GDM1 (cell line): Measurements from ENCODE around the gene CHST13.

Experiments
- DNase-seq: peaks from one replicate; lab custom pipeline; 2025; lab: John Stamatoyannopoulos, UW

The CHST13 gene

GRCh38 chr3:126509597-126510307 lies 14.2 kb upstream of the CHST13 start:
- no peak for DNase-seq

GRCh38 chr3:126510308-126510910 lies 13.5 kb upstream of the CHST13 start:
- DNase-seq: no peak

GRCh38 chr3:126511291-126511690 lies 12.7 kb upstream of the CHST13 start:
- no peak for DNase-seq

- no peak for DNase-seq
Measured at GRCh38 chr3:126512026-126512425, 11.9 kb upstream of the CHST13 start.

GRCh38 chr3:126512916-126513650 lies 10.9 kb upstream of the CHST13 start:
- no peak for DNase-seq

- no peak for DNase-seq
Measured at GRCh38 chr3:126514161-126514560, 9.8 kb upstream of the CHST13 start.

GRCh38 chr3:126515066-126515706 lies 8.8 kb upstream of the CHST13 start:
- DNase-seq: no peak

GRCh38 chr3:126516152-126516935 lies 7.6 kb upstream of the CHST13 start:
- DNase-seq: no peak

GRCh38 chr3:126516936-126517290 lies 7.0 kb upstream of the CHST13 start:
- no peak for DNase-seq

GRCh38 chr3:126517291-126517951 lies 6.5 kb upstream of the CHST13 start, which contains the start of gene UROC1:
UROC1 (minus strand) TSS chr3:126517773; CDS start chr3:126517719, 54 bp downstream.
- no peak for DNase-seq

- no peak for DNase-seq
Measured at GRCh38 chr3:126517986-126518778, 5.8 kb upstream of the CHST13 start.

GRCh38 chr3:126518779-126519177 lies 5.2 kb upstream of the CHST13 start:
- DNase-seq: no peak

- DNase-seq: no peak
Measured at GRCh38 chr3:126519506-126520455, 4.2 kb upstream of the CHST13 start.

GRCh38 chr3:126521122-126521891 lies 2.6 kb upstream of the CHST13 start:
- no peak for DNase-seq

GRCh38 chr3:126522363-126522788 lies 1.6 kb upstream of the CHST13 start:
- peak; percentile 22 for DNase-seq

- peak; percentile 49 for DNase-seq
Measured at GRCh38 chr3:126524429-126524988, 554 bp downstream of the CHST13 start.

GRCh38 chr3:126525091-126525852 lies 1.3 kb downstream of the CHST13 start:
- DNase-seq: no peak
